HFF-Myc (cell line): Measurements from ENCODE around the gene CA11.

ENCODE experiments used
- DNase-seq: peaks from one replicate; pipeline ENCODE4 v3.0.0-alpha.2; 2011; ENCODE audit warnings: low read depth; ENCODE audit errors: extremely low read depth
- H3K4me3 ChIP-seq: replicated peaks from 2 replicates; pipeline ENCODE4 v1.5.1; 2011; ENCODE audit warnings: low read depth, mild to moderate bottlenecking, control low read depth, low read length
- TF ChIP-seq, protein P1 (sequence below): IDR thresholded peaks from 2 replicates; pipeline ENCODE4 v1.5.1; 2012; ENCODE audit warnings: mild to moderate bottlenecking, low read depth, low read length, control low read depth; ENCODE audit errors: missing control alignments

Gene CA11

GRCh38 chr19:48648134-48648533 is 2.1 kb upstream of the CA11 start:
- no peak overlapping the region for H3K4me3 ChIP-seq
- TF ChIP-seq, protein P1, sequence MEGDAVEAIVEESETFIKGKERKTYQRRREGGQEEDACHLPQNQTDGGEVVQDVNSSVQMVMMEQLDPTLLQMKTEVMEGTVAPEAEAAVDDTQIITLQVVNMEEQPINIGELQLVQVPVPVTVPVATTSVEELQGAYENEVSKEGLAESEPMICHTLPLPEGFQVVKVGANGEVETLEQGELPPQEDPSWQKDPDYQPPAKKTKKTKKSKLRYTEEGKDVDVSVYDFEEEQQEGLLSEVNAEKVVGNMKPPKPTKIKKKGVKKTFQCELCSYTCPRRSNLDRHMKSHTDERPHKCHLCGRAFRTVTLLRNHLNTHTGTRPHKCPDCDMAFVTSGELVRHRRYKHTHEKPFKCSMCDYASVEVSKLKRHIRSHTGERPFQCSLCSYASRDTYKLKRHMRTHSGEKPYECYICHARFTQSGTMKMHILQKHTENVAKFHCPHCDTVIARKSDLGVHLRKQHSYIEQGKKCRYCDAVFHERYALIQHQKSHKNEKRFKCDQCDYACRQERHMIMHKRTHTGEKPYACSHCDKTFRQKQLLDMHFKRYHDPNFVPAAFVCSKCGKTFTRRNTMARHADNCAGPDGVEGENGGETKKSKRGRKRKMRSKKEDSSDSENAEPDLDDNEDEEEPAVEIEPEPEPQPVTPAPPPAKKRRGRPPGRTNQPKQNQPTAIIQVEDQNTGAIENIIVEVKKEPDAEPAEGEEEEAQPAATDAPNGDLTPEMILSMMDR: no peak
- DNase-seq: no peak

DNA sequence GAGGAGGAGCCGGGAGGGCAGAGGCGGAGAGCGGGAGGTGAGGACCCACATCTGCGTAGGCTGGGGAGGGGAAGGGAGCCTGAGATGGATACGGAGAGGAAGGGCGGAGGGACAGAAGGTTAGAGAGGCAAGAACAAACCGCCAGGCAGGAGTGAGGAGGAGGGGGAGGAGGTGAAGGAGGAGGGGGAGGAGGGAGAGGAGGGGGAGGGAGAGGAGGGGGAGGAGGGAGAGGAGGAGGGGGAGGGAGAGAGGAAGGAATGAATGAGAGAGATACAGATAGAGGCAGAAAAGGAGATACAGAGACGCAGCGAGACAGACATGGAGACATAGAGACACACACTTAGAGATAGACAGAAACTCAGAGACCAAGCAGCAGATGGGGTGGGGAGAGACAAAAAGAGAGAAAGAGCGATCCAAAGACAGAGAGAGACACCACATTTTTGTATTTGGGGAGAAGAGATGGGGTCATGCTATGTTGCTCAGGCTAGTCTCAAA is 782 bp upstream of the CA11 start:
- no peak for DNase-seq
- TF ChIP-seq, protein P1: no peak
- peak overlapping the region; percentile 58 for H3K4me3 ChIP-seq

GRCh38 chr19:48645620-48646000 is 377 bp downstream of the CA11 start:
- H3K4me3 ChIP-seq: peak overlapping the region; percentile 58
- DNase-seq: no peak
- TF ChIP-seq, protein P1: no peak

- no peak for DNase-seq
- H3K4me3 ChIP-seq: peak overlapping the region; percentile 58
- TF ChIP-seq, protein P1: no peak
These were observed 958 bp downstream of the CA11 start for GRCh38 chr19:48644839-48645619.

GRCh38 chr19:48644355-48644754 is 1.6 kb downstream of the CA11 start:
- no peak for DNase-seq
- no peak overlapping the region for H3K4me3 ChIP-seq
- TF ChIP-seq, protein P1: no peak

DNA sequence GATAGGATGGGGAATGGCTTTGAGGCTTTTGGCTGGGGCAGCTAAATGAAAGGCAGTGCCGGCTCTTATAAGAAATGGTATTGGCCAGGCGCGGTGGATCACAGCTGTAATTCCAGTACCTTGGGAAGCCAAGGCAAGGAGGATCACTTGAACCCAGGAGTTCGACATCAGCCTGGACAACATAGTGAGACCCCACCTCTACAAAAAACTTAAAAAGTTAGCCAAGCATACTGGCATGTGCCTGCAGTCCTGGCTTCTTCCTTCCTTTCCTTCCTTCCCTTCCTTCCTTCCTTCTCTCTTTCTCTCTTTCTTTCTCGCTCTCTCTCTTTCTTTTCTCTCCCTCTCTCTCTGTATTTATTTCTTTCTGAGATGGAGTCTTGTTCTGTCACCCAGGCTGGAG is 3.1 kb downstream of the CA11 start:
- TF ChIP-seq, protein P1: no peak
- DNase-seq: no peak
- no peak overlapping the region for H3K4me3 ChIP-seq
